Choroid plexus epithelial cell (primary cell): Measurements from ENCODE around the gene RNF138.

Experiments
- DNase-seq: peaks from one replicate; pipeline ENCODE4 v3.0.0-alpha.2; 2010; ENCODE audit warnings: low read depth
- H3K4me3 ChIP-seq: 2 replicates; pipeline ENCODE4 v1.5.1; 2011; ENCODE audit warnings: low read depth, mild to moderate bottlenecking, control low read depth, low read length, moderate library complexity
- TF ChIP-seq, protein P1 (sequence below): conservative IDR thresholded peaks from 2 replicates; pipeline ENCODE4 v1.5.1; 2011; ENCODE audit warnings: low read depth, mild to moderate bottlenecking, control low read depth, inconsistent platforms, low read length, moderate library complexity

The RNF138 gene

DNA sequence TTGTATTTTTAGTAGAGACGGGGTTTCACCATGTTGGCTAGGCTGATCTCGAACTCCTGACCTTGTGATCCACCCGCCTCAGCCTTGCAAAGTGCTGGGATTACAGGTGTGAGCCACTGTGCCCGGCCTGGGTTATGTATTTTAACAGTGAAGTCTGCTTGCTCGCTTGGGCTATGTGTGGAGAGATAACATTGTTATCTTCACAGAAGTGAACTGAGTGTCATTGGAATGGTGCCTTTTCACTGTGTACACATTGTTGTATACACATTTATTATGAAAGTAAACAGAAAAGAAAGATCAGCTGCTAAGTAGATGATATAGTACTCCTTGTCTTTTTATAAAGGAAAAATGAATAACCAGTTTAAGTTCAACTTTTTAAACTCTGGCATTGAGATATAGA is 30.4 kb downstream of the RNF138 start:
- DNase-seq, result no peak
- no peak overlapping the region for H3K4me3 ChIP-seq
- TF ChIP-seq, protein P1, sequence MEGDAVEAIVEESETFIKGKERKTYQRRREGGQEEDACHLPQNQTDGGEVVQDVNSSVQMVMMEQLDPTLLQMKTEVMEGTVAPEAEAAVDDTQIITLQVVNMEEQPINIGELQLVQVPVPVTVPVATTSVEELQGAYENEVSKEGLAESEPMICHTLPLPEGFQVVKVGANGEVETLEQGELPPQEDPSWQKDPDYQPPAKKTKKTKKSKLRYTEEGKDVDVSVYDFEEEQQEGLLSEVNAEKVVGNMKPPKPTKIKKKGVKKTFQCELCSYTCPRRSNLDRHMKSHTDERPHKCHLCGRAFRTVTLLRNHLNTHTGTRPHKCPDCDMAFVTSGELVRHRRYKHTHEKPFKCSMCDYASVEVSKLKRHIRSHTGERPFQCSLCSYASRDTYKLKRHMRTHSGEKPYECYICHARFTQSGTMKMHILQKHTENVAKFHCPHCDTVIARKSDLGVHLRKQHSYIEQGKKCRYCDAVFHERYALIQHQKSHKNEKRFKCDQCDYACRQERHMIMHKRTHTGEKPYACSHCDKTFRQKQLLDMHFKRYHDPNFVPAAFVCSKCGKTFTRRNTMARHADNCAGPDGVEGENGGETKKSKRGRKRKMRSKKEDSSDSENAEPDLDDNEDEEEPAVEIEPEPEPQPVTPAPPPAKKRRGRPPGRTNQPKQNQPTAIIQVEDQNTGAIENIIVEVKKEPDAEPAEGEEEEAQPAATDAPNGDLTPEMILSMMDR, result no peak

DNA sequence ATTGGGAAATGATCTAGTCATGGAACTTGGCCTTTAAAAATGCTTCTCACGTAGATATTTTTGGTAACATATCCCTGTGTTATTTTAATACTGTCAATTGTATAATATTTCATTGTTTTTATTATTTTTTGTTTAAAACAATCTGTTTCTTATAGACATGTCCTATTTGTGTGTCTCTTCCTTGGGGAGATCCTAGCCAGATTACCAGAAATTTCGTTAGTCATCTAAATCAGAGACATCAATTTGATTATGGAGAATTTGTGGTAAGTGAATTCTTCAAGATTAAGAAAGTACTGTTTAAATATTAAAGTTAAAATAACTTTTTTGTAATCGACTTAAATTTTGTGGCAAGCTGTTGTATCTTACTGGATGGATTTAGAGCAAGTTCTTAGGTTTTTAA is 34.9 kb downstream of the RNF138 start:
- no peak for DNase-seq
- TF ChIP-seq, protein P1, result no peak

DNA sequence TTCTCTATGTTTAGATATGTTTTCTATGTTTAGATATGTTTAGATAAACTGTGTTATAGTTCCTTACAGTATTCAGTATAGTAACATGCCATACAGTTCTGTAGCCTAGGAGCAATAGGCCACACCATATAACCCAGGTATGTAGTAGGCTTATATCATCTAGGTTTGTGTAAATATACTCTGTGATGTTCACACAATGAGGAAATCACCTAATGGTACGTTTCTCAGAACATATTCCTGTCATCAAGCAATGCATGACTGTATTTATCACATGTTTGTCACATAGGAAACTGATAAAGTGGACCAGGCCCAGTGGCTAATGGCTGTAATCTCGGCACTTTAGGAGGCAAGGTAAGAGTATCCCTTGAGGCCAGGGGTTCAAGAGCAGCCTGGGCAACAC is 44.0 kb downstream of the RNF138 start:
- DNase-seq, result no peak
- H3K4me3 ChIP-seq, result no peak overlapping the region
- TF ChIP-seq, protein P1, result no peak

More for the DNA sequence above, 34.9 kb downstream of the RNF138 start:
- no peak overlapping the region for H3K4me3 ChIP-seq

DNA sequence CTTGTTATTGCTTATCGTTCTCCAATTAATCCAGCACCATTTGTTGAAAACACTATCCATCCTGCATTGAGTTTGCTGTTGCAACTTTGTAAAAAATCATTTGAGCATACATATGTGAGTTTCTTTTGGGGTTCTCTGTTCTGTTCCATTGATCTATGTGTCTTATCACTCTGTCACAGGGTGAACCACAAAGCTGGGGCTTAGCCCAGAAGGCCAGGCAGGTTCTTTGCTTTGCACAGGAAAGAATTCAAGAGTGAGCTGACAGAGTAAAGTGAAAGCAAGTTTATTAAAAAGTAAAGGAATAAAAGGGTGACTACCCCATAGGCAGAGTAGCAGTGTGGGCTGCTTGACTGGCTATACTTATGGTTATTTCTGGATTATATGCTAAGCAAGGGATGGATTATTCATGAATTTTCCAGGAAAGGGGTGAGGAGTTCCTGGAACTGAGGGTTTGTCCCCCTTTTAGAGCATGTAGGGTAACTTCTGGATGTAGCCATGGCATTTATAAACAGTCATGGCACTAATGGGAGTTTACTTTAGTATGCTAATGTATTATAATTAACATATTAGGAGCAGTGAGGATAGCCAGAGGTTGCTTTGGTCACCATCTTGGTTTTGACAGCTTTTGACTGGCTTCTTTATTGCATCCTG is 46.8 kb downstream of the RNF138 start:
- TF ChIP-seq, protein P1, result no peak
- no peak for DNase-seq
- no peak overlapping the region for H3K4me3 ChIP-seq

DNA sequence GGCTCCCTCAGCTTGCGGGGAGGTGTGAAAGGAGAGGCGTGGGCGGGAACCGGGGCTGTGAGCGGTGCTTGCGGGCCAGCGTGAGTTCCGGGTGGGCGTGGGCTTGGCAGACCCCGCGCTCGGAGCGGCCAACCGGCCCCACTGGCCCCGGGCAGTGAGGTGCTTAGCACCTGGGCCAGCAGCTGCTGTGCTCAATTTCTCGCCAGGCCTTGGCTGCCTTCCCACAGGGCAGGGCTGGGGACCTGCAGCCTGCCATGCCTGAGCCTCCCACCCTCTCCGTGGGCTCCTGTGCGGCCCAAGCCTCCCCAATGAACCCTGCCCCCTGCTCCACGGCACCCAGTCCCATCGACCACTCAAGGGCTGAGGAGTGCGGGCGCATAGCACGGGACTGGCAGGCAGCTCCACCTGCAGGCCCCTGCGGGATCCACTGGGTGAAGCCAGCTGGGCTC is 48.2 kb downstream of the RNF138 start:
- no peak overlapping the region for H3K4me3 ChIP-seq
- DNase-seq, result no peak
- TF ChIP-seq, protein P1, result no peak

DNA sequence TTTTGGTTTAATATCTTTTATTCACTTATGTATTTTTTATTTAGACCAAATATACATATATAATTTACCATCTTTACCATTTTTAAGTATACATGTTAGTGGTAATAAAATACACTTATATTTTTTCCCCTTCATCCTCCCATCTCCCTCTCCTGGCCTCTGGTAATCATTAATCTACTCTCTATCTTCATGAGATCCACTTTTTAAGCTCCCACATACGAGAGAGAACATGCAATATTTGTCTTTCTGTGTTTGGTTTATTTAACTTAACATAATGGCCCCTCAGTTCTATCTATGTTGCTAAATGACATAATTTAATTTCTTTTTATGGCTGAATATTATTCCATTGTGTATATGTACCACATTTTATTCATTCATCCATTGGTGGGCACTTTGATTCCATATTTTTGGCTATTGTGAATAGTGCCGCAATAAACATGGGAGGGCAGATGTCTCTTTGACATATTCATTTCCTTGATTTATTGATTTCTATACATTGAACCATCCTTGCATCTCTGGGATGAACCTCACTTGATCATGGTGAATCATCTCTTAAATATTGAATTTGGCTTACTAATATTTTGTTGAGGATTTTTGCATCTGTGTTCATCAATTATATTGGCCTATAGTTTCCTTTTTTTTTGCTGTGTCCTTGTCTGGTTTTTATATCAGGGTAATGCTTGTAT is 56.7 kb downstream of the RNF138 start:
- DNase-seq, result no peak
- H3K4me3 ChIP-seq, result no peak overlapping the region
- TF ChIP-seq, protein P1, result no peak
